H1 (cell line): ENCODE data around the gene SSC5D. TPM values are rescaled to one million over a fixed set of nuclear protein-coding genes. Genes with fewer than 3 reads are reported as not detected.
A peak's percentile ranks its signal among the peaks of the same experiment; 100 is the strongest.

Experiments
- KDM1A ChIP-seq: fragments of 200-600, 300-600 bp; sonication (generic); IDR thresholded peaks from 2 replicates; pipeline ENCODE4 v1.7.1; 2016; ENCODE audit warnings: mild to moderate bottlenecking, low read length, borderline replicate concordance
- RAD21 ChIP-seq, 2 experiments: IDR thresholded peaks in 1 of 2; conservative IDR thresholded peaks in 1 of 2; 2 replicates each; pipeline ENCODE4 v1.6.1; 2011; ENCODE audit warnings: low read depth in 2 of 2, low read length in 2 of 2, improper control_type of control experiment in 1 of 2, inconsistent platforms in 1 of 2, mild to moderate bottlenecking in 1 of 2, moderate library complexity in 1 of 2
- polyA plus RNA-seq, 7 experiments: library from polyadenylated mRNA; depleted of rRNA in 3 of 7; stranded (reverse) in 5 of 7; unstranded in 2 of 7; fragments of >200 nt in 5 of 7; fragments of 200-250 nt in 2 of 7; gene quantifications; 1 replicate in 5 of 7; 2 replicates in 1 of 7; 4 replicates in 1 of 7; pipeline versions ENCODE4 v1.2.1 to v1.2.3, GENCODE V29; 2011 to 2013; ENCODE audit warnings: missing spikeins in 2 of 7, mixed read lengths in 2 of 7
- total RNA-seq: library from RNA; stranded (reverse); fragmentation: NEBNext Ultra II Directional; extraction: Animal tissue kit (Norgen Biotek cat#: 25700); gene quantifications from 2 replicates; pipeline ENCODE4 v1.2.1, GENCODE V29; 2021

Gene SSC5D
- total and polyA plus RNA-seq, 2 of the 8 experiments (the other 6 are each of a cell fraction or from before 2014, with no cell fraction given) = 0.39 to 1.7 TPM

GRCh38 chr19:55487924-55488687, at the start of gene SSC5D (continued):
- TF ChIP-seq KDM1A (peak; percentile 91), RAD21 (IDR thresholded peaks at IDR 0.05 in 1 of 2, conservative IDR thresholded peaks at IDR 0.05 in 1 of 2; ENCODE audit: low read depth in 2 of 2, low read length in 2 of 2) (no peak)
